NCI-H2227 treated with DMSO at 0.1 percent for 48 hours (cell line): ENCODE data around the gene C2CD4D.
A peak's percentile ranks its signal among the peaks of the same experiment; 100 is the strongest.
"Not testable (repeated sequence)": the region's sequence is repeated elsewhere in the genome, so short reads cannot be mapped to it uniquely, and the experiment has no call there.

Source experiments
- DNase-seq: peaks from one replicate; lab custom pipeline; 2025; lab: John Stamatoyannopoulos, UW

The C2CD4D gene

DNA sequence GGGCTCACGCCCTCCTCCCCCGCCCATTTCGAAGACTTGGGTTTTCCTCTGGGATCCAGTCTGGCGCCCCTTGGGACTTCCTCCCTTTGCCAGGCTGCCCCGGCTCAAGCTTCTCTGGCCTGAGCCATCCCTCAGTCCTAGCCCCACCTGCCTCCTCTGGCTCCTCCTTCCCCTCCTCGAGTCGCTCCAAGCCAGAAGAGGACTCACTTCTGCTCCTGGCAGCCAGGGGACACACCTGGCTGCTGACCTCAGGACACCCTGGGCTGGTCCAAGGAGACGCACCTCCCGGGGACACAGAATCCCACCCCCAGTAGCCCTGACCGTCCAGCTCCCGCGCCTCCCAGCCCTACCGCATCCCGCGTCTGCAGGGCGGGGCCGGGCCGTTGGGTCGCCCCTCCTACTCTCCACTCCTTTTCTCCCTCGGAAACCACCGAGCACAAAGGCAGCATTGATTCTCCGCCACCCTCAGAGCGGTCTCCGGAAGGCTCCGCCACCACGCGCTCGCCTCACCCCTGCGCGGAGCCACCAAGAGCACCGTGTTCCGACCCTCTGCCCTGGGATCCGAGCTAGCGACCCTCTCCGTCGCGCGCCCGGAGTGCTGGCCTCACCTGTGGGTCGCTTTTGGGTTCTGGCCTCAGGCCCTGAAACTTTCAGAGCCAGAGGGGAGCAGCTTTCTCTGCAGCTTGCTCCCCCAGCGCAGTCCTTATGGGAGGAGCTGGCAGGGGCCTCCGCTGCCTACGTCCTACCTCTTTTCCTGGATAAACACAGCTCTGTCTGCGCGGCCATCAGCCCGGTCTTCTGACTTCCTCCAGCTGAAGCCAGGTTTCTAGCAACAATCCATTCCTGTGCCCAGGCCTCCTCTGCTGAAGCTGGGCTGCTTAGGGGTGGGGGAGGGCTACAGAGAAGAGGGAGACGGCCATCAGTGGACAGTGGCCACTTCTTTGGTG is at the start of gene C2CD4D:
Gene C2CD4D, minus strand, starts transcription at position 364 of the 947 bp plus-strand sequence. CDS start 831 bp downstream, outside the sequence.
- peak; percentile 15 for DNase-seq

DNA sequence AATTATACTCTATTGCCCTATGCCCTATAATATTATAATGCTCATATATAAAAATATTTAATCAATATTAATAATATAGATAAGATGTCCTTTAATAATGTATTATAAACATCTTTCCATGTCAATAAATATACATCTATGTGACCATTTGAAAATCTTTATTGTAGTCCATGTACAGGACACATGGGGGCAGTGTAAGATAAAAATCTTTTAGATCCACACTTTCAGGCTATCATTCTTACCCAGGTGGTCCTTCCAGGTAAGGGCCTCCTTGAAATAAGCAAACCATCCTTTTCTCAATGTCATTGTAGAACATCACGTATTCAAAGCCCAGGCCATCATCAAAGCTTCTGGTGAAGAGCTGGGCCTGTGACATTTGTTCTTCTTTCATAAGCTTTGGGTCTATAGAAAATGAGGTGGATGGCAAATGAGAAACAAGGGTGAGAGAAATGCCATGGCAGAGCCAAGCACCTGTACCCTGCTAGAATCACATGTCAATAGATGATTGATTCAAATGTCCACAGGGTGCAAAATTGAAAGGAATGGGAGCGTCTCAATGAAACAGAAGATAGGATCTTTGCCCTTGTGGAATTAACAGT is 49.5 kb upstream of the C2CD4D start:
- no peak for DNase-seq

DNA sequence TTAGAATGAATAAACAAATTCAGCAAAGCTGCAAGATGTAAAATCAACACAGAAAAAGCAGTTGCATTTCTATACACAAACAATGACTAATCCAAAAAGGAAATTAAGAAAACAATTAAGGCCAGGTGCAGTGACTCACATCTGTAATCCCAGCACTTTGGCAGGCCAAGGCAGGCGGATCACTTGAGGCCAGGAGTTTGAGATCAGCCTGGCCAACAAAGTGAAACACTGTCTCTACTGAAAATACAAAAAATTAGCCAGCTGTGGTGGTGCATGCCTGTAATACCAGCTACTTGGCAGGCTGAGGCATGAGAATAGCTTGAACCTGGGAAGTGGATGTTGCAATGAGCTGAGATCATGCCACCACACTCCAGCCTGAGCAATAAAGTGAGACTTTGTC is 47.4 kb upstream of the C2CD4D start:
- no peak for DNase-seq

DNA sequence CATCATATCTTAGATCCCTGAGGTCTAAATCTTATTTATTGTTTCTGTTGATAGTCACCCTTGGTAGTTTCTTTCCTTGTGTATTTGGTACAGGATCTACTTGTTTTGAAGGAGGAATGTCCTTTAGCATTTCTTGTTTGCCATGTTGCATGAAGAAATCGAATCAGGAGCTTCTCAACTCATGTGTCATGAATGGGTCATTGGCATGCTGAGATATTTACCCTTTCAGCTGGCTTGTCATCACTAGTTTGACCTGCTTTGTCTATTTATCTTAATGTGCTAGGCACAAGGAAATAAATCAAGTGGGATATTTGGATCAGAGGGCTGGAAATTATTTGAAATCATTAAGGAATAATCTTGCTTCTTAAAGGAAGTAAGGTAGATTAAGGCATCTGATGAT is 45.9 kb upstream of the C2CD4D start:
- DNase-seq, result no peak

DNA sequence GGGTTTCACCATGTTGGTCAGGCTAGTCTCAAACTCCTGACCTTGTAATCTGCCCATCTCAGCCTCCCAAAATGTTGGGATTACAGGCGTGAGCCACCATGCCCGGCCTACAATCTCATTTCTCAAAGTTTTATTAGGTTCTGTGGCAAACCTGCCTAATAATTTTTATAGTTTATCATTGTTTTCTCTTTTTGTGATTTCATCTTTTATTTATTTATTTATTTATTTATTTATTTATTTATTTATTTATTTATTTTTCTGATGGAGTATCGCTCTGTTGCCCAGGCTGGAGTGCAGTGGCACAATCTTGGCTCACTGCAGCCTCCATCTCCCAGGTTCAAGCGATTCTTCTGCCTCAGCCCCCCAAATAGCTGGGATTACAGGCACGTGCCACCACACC is 45.3 kb upstream of the C2CD4D start:
- DNase-seq, result not testable (repeated sequence)

DNA sequence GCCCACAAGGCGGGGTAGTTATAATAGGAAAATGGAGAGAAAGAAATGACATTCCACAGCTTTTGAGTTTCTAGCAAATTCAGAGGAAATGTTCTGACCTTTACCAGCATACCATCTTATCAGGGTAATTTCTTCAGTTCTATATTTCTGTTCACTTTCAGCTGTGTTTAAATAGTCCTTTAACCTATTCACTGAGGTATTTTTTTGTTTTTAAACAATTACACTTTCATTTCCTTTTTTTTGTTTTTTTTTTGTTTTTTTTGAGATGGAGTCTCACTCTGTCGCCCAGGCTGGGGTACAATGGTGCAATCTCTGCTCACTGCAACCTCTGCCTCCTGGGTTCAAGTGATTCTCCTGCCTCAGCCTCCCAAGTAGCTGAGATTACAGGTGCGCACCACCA is 44.8 kb upstream of the C2CD4D start:
- not testable (repeated sequence) for DNase-seq

DNA sequence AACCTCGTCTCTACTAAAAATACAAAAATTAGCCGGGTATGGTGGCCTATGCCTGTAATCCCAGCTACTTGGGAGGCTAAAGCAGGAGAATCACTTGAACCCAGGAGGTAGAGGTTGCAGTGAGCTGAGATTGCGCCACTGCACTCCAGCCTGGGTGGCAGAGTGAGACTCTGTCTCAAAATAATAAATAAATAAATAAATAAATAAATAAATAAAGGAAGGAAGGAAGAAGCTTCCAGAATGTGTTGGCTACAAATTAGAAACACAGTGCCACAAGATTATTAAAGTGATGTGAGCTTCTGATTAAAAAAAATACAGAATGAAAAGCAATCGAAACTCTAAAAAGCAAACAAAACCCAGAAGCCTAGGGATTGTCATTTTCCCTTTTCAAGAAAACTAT is 44.3 kb upstream of the C2CD4D start:
- not testable (repeated sequence) for DNase-seq

DNA sequence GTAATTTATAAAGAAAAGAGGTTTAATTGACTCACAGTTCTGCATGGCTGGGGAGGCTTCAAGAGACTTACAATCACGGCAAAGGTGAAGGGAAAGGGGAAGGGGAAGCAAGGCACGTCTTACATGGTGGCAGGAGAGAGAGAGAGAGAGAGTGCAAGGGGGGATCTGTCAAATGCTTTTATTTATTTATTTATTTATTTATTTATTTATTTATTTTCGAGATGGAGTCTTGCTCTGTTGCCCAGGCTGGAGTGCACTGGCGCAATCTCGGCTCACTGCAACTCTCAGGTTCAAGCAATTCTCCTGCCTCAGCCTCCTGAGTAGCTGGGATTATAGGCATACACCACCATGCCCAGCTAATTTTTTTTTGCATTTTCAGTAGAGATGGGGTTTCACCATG is 43.3 kb upstream of the C2CD4D start:
- not testable (repeated sequence) for DNase-seq

DNA sequence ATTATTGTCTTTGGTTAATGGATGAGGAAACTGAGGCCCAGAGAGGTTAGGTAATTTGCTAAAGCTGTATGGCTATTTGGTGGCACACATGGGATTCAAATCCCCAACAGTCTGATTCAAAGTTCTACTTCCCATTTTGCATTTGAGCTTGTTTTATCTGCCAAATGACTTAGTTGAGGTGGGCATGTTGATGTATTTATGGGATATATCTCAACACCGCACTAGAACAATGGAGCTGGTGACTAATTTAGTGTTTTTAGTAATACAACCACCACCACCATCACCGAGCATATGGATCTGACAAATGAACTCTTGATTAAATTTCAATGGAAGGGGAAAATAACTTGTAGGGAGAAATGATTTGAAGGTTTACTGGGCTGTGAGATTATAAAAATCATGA is 42.8 kb upstream of the C2CD4D start:
- DNase-seq, result no peak

DNA sequence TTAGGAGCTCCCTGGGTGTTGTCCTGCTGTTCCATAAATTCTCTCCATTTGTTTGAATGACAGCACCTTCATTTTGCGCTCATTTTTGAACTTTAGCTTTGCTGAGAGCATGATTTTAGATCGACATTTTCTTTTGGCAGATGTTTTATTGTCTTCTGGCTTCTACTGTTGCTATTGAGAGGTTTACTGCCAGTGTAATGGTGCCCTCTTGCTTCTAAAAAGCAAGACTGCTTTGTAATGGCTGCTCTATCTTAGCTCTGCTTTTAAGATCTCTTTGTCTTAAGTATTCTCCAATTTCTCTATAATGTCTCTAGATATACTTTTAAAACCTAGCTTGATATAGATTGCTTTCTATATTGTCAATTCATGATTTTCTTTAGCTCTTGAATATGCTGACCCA is 41.9 kb upstream of the C2CD4D start:
- DNase-seq, result peak; percentile 60

DNA sequence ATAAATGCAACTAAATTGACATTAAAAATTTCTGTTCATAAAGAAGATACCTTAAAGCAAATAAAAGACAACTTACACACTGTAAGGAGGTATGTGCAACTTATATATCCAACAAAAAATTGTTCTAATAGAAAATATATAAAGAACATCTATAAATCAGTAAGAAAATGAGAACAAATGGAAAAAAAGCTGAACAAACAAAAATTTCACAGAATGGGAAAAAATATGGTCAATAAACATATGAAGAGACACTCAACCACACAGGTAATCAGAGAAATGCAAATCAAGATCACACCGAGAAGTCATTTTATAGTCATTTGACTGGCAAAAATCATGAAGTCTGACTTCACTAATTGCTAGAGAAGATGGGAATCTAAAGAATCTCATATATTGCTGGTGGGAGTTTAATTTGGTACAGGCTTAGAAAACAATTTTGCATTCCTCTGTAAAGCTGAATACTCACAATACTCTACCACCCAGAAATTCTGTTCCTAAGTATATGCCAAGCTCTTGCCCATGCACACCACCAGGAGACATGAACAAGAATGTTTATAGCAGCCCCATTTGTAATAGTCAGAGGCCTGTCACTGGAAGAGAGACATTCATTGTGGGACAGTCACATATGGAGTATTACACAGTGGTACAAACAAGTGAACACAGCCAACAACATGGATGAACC is 35.9 kb upstream of the C2CD4D start:
- DNase-seq, result no peak

DNA sequence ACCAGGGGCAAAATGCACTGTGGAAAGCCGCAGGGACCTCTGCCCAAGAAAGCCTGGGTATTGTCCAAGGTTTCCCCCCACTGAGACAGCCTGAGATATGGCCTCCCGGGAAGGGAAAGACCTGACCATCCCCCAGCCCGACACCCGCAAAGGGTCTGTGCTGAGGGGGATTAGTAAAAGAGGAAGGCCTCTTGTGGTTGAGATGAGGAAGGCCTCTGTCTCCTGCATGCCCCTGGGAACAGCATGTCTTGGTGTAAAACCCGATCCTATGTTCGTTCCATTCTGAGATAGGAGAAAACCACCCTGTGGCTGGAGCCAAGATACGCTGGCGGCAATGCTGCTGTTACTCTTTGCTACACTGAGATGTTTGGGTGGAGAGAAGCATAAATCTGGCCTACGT is 33.2 kb upstream of the C2CD4D start:
- not testable (repeated sequence) for DNase-seq

DNA sequence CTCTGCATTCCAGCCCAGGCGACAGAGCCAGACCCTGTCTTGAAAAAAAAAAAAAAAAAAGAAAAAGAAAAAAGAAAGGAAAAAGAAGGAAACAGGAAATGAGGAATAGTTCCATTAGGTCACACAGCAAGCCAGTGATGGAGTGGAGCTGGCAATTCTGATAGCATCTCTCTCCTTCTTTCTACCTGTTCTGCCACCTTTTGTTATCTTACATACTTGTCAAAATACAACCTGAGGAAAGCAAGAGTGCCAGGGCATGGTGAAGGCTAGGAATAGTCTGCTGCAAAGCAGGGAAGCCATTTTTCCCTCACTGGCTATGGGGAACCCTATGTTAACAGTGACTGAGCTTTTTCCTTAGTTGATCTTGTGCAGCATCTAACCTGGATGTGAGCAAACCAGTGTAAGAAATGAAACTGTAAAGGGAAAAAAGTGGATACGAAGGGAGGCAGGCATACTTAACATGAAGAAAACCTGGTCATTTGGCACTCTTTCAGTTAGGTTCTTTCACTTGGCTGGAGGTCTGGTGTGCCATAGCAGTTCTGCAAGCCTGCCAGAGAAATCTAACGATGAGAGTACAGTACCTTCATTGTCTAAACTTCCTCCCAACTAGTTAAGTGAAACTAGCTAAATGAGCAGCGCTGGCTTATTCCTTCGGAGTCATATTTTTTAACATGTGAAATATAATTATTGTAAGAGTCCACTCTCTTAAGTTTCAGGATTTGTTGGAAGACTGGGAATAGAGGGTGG is 31.8 kb upstream of the C2CD4D start:
- DNase-seq, result no peak

DNA sequence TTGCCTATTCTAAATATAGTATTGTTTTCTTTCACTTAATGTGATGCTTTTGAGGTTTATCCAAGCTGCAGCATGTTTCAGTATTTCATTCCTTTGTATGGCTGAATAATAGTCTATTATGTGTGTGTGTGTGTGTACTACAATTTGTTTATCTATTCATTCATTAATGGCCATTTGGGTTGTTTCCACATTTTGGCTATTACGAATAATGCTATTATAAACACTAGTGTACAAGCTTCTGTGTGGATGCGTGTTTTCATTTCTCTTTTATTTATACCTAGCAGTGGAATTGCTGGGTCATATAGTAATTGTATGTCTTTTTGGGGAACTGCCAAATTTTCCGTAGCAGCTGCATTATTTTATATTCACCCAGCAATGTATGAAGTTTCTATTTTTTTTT is 28.9 kb upstream of the C2CD4D start:
- no peak for DNase-seq

DNA sequence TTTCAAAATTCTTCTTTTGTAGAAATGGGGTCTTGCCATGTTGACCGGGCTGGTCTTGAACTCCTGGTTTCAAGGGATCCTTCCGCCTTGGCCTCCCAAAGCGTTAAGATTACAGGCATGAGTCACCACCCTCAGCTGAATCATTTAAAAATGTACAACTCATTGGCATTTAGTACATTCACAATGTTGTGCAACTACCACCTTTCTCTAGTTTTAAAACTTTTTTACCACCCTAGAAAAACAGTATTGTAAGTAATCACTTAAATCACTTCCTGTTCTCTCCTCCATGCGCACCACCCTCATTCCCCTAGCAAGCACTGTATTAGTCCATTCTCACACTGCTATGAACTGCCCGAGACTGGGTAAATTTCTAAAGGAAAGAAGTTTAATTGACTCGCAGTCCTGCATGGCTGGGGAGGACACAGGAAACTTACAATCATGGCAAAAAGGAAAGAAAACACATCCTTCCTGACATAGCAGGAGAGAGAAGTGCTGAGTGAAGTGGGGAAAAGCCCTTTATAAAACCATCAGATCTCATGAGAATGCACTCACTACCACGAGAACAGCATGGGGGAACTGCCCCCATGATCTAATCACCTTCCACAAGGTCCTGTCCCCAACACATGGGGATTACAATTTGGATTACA is 28.3 kb upstream of the C2CD4D start:
- no peak for DNase-seq

DNA sequence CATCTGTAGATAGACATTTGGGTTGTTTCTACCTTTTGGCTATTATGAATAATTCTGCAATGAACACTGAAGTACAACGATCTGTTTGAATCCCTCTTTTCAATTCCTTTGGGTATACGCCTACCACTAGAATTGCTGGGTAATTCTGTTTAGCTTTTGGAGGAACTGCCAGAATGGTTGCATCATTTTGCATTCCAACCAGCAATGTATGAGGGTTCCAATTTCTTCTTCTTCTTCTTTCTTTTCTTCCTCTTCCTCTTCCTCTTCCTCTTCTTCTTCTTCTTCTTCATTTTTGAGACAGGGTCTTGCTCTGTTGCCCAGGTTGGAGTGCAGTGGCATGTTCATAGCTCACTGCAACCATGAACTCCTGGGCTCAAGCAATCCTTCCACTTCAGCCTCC is 27.7 kb upstream of the C2CD4D start:
- no peak for DNase-seq

DNA sequence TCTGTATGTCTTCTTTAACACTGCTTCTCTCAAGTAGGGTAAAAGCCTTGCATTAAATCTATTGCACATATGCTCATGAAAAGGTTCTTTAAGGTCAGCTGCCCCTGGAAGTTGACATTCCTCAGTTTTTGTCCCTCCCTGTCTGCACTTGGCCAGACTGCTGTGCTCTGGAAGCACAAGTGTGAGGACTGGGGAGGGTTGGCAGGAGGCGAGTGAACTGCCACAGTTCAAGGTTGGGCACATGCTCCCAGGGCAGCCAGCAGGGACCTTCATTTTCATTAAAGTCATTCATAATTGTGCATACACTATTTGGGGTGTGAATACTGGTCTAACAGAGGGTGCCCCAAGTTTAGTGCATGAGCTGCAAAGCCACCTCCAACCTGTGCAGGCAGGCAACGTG is 24.8 kb upstream of the C2CD4D start:
- no peak for DNase-seq

DNA sequence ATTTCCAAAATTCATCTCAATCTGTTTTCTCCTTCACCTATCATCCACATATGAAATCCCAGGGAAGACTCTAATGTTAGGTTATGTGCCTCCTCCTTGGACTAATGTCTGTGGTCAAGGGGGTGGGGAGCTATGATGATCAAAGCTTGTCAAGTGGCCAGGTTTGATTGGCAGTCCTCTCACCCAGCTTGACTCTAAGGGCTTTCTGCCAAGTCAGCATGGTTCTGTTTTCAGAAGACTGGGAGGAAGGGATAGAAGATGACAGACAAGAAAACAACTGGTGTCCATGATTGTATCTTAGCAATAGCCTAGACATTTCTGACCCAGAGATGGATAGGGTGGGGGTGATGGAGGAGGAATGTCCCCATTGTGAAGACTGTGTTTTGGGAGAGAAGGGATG is 23.0 kb upstream of the C2CD4D start:
- no peak for DNase-seq

DNA sequence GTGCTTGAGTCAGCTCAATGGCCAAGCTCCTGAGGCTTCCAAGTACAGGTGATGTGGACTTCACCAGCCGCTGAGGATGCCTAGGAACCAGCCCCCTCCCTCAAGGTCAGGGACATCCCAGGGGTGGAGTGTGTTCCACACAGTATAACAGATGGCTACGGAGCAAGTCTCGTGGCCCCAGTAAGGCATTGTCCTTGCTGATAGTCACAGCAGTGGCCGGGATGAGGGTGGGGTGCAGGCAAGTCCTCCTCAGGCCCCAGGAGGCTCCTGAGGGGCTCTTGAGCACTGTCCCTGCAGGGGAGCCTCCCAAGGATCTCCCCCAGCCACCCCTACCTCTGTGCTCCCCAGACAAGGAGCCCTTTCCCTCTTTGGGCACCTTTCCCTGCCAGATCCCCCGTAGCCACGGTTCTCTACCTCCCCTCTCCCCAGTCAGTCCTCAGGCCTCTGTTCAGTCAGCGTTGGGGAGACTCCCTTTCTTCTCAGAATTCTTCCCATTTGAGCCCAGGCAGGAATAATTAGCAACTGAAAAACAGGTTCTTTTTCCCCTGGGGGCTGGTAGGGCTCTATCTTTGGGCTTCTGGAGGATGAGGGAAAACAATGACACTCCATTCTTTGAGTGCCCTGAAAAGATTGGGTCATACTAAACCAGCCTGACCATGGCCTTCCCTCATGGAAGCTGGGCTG is 21.0 kb upstream of the C2CD4D start:
- no peak for DNase-seq

DNA sequence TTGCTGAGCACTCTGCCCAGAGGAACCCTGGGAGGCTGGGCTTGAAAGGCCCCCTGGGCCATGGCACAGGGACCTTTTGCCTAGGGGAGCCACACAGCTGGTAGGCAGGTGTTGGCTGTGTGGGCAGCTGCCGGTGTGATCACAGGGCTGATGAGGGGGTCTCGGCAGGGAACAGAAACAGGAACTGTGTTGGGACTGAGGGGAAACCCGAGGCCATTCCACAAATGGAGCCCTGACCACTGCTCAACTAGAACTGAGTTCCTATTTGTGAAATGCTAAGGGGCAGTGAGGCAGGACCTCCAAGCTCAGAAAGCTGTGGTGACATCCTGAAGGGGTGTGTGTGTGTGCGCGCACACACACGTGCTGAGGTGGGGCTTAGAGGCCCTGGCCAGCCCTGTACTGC is 20.3 kb upstream of the C2CD4D start:
- DNase-seq, result no peak
